ENCODE results near the gene SCARF2.
A peak's percentile ranks its signal among the peaks of the same experiment; 100 is the strongest.
"Not testable (repeated sequence)": the region's sequence is repeated elsewhere in the genome, so short reads cannot be mapped to it uniquely, and the experiment has no call there.

The SCARF2 gene

GRCh38 chr22:20437613-20438426 lies at the start of gene SCARF2:
TSS of gene SCARF2 (minus strand) at chr22:20437825. CDS start at chr22:20437754, 71 bp downstream.
- peak within 1 kb of the TSS; percentile 89 for H3K4me3 Mint-ChIP-seq
- H3K9me3 Mint-ChIP-seq, result no peaks in the 10 kb centered on the region
- ATAC-seq (ENCODE audit: low read depth) (peak; percentile 20), DNase-seq (ENCODE audit: low spot score in 2 of 2) (no peak)
- H3K27me3 Mint-ChIP-seq, result peaks cover 30% of the 10 kb centered on the region
- H3K27ac Mint-ChIP-seq, result peak within 1 kb of the TSS; percentile 90
- H3K4me1 Mint-ChIP-seq, result peaks cover 22% of the 10 kb centered on the region
- H3K36me3 Mint-ChIP-seq, result peaks cover 6% of the 10 kb centered on the region

GRCh38 chr22:20486229-20486628 lies 48.6 kb upstream of the SCARF2 start:
- no peak overlapping the region for H3K27ac Mint-ChIP-seq

GRCh38 chr22:20484948-20485683 lies 47.5 kb upstream of the SCARF2 start:
- Mint-ChIP-seq H3K4me1 (peaks cover 18% of the 10 kb centered on the region), H3K9me3 (no peaks in the 10 kb centered on the region), H3K4me3 (no peak overlapping the region), H3K27ac (no peak overlapping the region), H3K36me3 (peaks cover 26% of the 10 kb centered on the region), H3K27me3 (no peaks in the 10 kb centered on the region)
- ATAC-seq (ENCODE audit: low read depth) (no peak), DNase-seq (ENCODE audit: low spot score in 2 of 2) (no peak)

More at GRCh38 chr22:20486229-20486628, 48.6 kb upstream of the SCARF2 start:
- Mint-ChIP-seq H3K4me1 (peaks cover 24% of the 10 kb centered on the region), H3K4me3 (no peak overlapping the region), H3K9me3 (no peaks in the 10 kb centered on the region), H3K36me3 (peaks cover 26% of the 10 kb centered on the region), H3K27me3 (no peaks in the 10 kb centered on the region)
- no peak for DNase-seq (ENCODE audit: low spot score in 2 of 2)
- ATAC-seq (ENCODE audit: low read depth), result no peak

GRCh38 chr22:20483771-20484170 lies 46.1 kb upstream of the SCARF2 start:
- Mint-ChIP-seq H3K27ac (no peak overlapping the region), H3K9me3 (no peaks in the 10 kb centered on the region), H3K27me3 (no peaks in the 10 kb centered on the region), H3K4me3 (no peak overlapping the region), H3K4me1 (peaks cover 16% of the 10 kb centered on the region), H3K36me3 (peaks cover 29% of the 10 kb centered on the region)
- ATAC-seq (ENCODE audit: low read depth) (no peak), DNase-seq (ENCODE audit: low spot score in 2 of 2) (no peak)

- ATAC-seq (ENCODE audit: low read depth); H3K4me3 Mint-ChIP-seq; DNase-seq (ENCODE audit: low spot score in 2 of 2); H3K9me3 Mint-ChIP-seq; H3K27ac Mint-ChIP-seq; H3K27me3 Mint-ChIP-seq: not testable (repeated sequence)
- Mint-ChIP-seq H3K4me1 (peaks cover 12% of the 10 kb centered on the region), H3K36me3 (peaks cover 25% of the 10 kb centered on the region)
Measured at GRCh38 chr22:20483143-20483506, 45.5 kb upstream of the SCARF2 start.

- H3K27ac Mint-ChIP-seq, result peak overlapping the region; percentile 9
- peaks cover 8% of the 10 kb centered on the region for H3K4me1 Mint-ChIP-seq
- H3K36me3 Mint-ChIP-seq, result peaks cover 17% of the 10 kb centered on the region
- no peak for DNase-seq (ENCODE audit: low spot score in 2 of 2)
- H3K27me3 Mint-ChIP-seq, result no peaks in the 10 kb centered on the region
- H3K4me3 Mint-ChIP-seq, result no peak overlapping the region
- H3K9me3 Mint-ChIP-seq, result no peaks in the 10 kb centered on the region
- ATAC-seq (ENCODE audit: low read depth), result no peak
Measured at GRCh38 chr22:20479612-20480196, 42.1 kb upstream of the SCARF2 start.

GRCh38 chr22:20478059-20478458 lies 40.4 kb upstream of the SCARF2 start:
- H3K9me3 Mint-ChIP-seq; H3K27me3 Mint-ChIP-seq; H3K27ac Mint-ChIP-seq; H3K4me1 Mint-ChIP-seq; ATAC-seq (ENCODE audit: low read depth); H3K4me3 Mint-ChIP-seq; DNase-seq (ENCODE audit: low spot score in 2 of 2); H3K36me3 Mint-ChIP-seq: not testable (repeated sequence)

- peaks cover 15% of the 10 kb centered on the region for H3K36me3 Mint-ChIP-seq
- ATAC-seq (ENCODE audit: low read depth); DNase-seq (ENCODE audit: low spot score in 2 of 2); H3K4me3 Mint-ChIP-seq; H3K9me3 Mint-ChIP-seq; H3K27me3 Mint-ChIP-seq; H3K27ac Mint-ChIP-seq; H3K4me1 Mint-ChIP-seq: not testable (repeated sequence)
Measured at GRCh38 chr22:20475569-20475968, 37.9 kb upstream of the SCARF2 start.

GRCh38 chr22:20475115-20475436 lies 37.5 kb upstream of the SCARF2 start:
- no peaks in the 10 kb centered on the region for H3K9me3 Mint-ChIP-seq
- DNase-seq (ENCODE audit: low spot score in 2 of 2), result no peak
- no peak overlapping the region for H3K4me3 Mint-ChIP-seq
- peaks cover 18% of the 10 kb centered on the region for H3K36me3 Mint-ChIP-seq
- ATAC-seq (ENCODE audit: low read depth), result no peak
- no peak overlapping the region for H3K27ac Mint-ChIP-seq
- H3K4me1 Mint-ChIP-seq, result peaks cover 10% of the 10 kb centered on the region
- H3K27me3 Mint-ChIP-seq, result no peaks in the 10 kb centered on the region

GRCh38 chr22:20472629-20473442 lies 35.2 kb upstream of the SCARF2 start:
- Mint-ChIP-seq H3K4me1 (peaks cover 11% of the 10 kb centered on the region), H3K4me3 (no peak overlapping the region), H3K27me3 (no peaks in the 10 kb centered on the region), H3K36me3 (peaks cover 18% of the 10 kb centered on the region), H3K9me3 (no peaks in the 10 kb centered on the region), H3K27ac (peak overlapping the region; percentile 15)
- no peak for ATAC-seq (ENCODE audit: low read depth)
- DNase-seq (ENCODE audit: low spot score in 2 of 2), result no peak

- Mint-ChIP-seq H3K4me1 (peaks cover 15% of the 10 kb centered on the region), H3K4me3 (no peak overlapping the region), H3K36me3 (peaks cover 18% of the 10 kb centered on the region), H3K27me3 (no peaks in the 10 kb centered on the region), H3K9me3 (no peaks in the 10 kb centered on the region), H3K27ac (no peak overlapping the region)
- no peak for DNase-seq (ENCODE audit: low spot score in 2 of 2)
- ATAC-seq (ENCODE audit: low read depth), result no peak
Measured at GRCh38 chr22:20471126-20471833, 33.7 kb upstream of the SCARF2 start.

GRCh38 chr22:20470525-20470924 lies 32.9 kb upstream of the SCARF2 start:
- not testable (repeated sequence) for DNase-seq (ENCODE audit: low spot score in 2 of 2); H3K4me3 Mint-ChIP-seq; H3K9me3 Mint-ChIP-seq; H3K27me3 Mint-ChIP-seq; H3K27ac Mint-ChIP-seq; ATAC-seq (ENCODE audit: low read depth)
- Mint-ChIP-seq H3K4me1 (peaks cover 18% of the 10 kb centered on the region), H3K36me3 (peaks cover 18% of the 10 kb centered on the region)

GRCh38 chr22:20469110-20469868 lies 31.7 kb upstream of the SCARF2 start:
- DNase-seq (ENCODE audit: low spot score in 2 of 2) (no peak), ATAC-seq (ENCODE audit: low read depth) (no peak)
- no peak overlapping the region for H3K4me3 Mint-ChIP-seq
- H3K27me3 Mint-ChIP-seq, result no peaks in the 10 kb centered on the region
- H3K36me3 Mint-ChIP-seq, result peaks cover 18% of the 10 kb centered on the region
- no peaks in the 10 kb centered on the region for H3K9me3 Mint-ChIP-seq
- H3K27ac Mint-ChIP-seq, result no peak overlapping the region
- H3K4me1 Mint-ChIP-seq, result peaks cover 25% of the 10 kb centered on the region
